C4-2B (cell line): ENCODE data around the gene ANP32B.

Experiments
- CTCF ChIP-seq: fragments of 450-650 bp; conservative IDR thresholded peaks from 2 replicates; pipeline ENCODE4 v1.5.1; 2017; ENCODE audit warnings: mild to moderate bottlenecking
- ZFX ChIP-seq: fragments of 450-650 bp; IDR thresholded peaks from 2 replicates; pipeline ENCODE4 v1.6.1; 2017

GRCh38 chr9:97938081-97938644 is 45.0 kb upstream of the ANP32B start, which contains the start of gene HEMGN:
- TF ChIP-seq CTCF = no peak
- TF ChIP-seq ZFX = no peak
